HepG2 (cell line): ENCODE results near the gene GRIP1. TPM values are rescaled to one million over a fixed set of nuclear protein-coding genes. Genes with fewer than 3 reads are reported as not detected.

ENCODE experiments used
- ATAC-seq: fragments of 200-7000 bp; cut with Tn5 transposase; 3 replicates; pipeline ENCODE4 v1.9.1; 2020; ENCODE audit warnings: mild to moderate bottlenecking, moderate library complexity
- BruUV-seq: library from RNA; stranded (reverse); fragments of 400-500 nt; replicated peaks from 2 replicates; lab custom pipeline; 2021; lab: Mats Ljungman, UMichigan
- CTCF ChIA-PET: fragments of 300-600 bp; formaldehyde crosslinking; extraction: SDS; loops from one replicate; lab custom pipeline; 2021; ENCODE audit warnings: low total read pairs, inconsistent platforms, low intra/inter-chr PET ratio; lab: Yijun Ruan, JAX
- POLR2A ChIA-PET: fragments of 350-600 bp; sonication (Branson Sonifier 250); formaldehyde crosslinking; loops from one replicate; lab custom pipeline; 2020; ENCODE audit warnings: antibody characterized with exemption, inconsistent platforms; lab: Yijun Ruan, JAX
- DNase-seq: peaks from one replicate; pipeline ENCODE4 v3.0.0-alpha.2; 2015; ENCODE audit warnings: low spot score
- FAIRE-seq: peaks from 3 replicates; lab custom pipeline; 2011; peaks lifted over from hg19 to GRCh38; lab: Jason Lieb, UNC
- H2AFZ ChIP-seq: one replicate; pipeline ENCODE4 v1.6.1; 2011; ENCODE audit warnings: low read length, inconsistent platforms
- H3K27ac ChIP-seq: fragments of 300-600 bp; 3 replicates; pipeline ENCODE4 v1.8.0; 2011; ENCODE audit warnings: mixed run types, mild to moderate bottlenecking, mixed read lengths, low read length, inconsistent platforms; ENCODE audit not compliant: insufficient read depth; ENCODE audit errors: extremely low read length
- H3K27me3 ChIP-seq, 2 experiments: fragments of 200-600 bp in 1 of 2; 2 replicates in 1 of 2; 3 replicates in 1 of 2; pipeline versions ENCODE4 v1.6.0 to v1.8.0; 2011; ENCODE audit warnings: low read length in 2 of 2, mild to moderate bottlenecking in 2 of 2, moderate library complexity in 2 of 2, inconsistent platforms in 1 of 2; ENCODE audit not compliant: insufficient read depth in 2 of 2, control insufficient read depth in 1 of 2
- H3K36me3 ChIP-seq, 2 experiments: fragments of 200-600 bp in 1 of 2; replicated peaks in 1 of 2; 2 replicates in 1 of 2; 3 replicates in 1 of 2; pipeline versions ENCODE4 v1.5.1 to v1.8.0; 2011; ENCODE audit warnings: low read length in 2 of 2, inconsistent platforms in 1 of 2; ENCODE audit not compliant: insufficient read depth in 2 of 2, control insufficient read depth in 1 of 2
- H3K4me1 ChIP-seq: 2 replicates; pipeline ENCODE4 v1.5.1; 2012; ENCODE audit warnings: low read length, inconsistent platforms; ENCODE audit not compliant: insufficient read depth
- H3K4me2 ChIP-seq: 2 replicates; pipeline ENCODE4 v1.6.0; 2011; ENCODE audit warnings: low read depth, low read length, inconsistent platforms
- H3K4me3 ChIP-seq, 3 experiments: fragments of 200-600 bp in 1 of 3; sonication (generic), shearing (Covaris generic) in 1 of 3; replicated peaks in 1 of 3; 2 replicates each; pipeline ENCODE4 v1.5.1; 2011 to 2016; ENCODE audit warnings: low read length in 3 of 3, inconsistent platforms in 2 of 3, low read depth in 2 of 3, mild to moderate bottlenecking in 2 of 3, control low read depth in 1 of 3, mixed read lengths in 1 of 3; ENCODE audit not compliant: insufficient read depth in 1 of 3
- H3K79me2 ChIP-seq: one replicate; pipeline ENCODE4 v1.6.1; 2011; ENCODE audit warnings: low read length, inconsistent platforms; ENCODE audit not compliant: insufficient read depth
- H3K9ac ChIP-seq: 2 replicates; pipeline ENCODE4 v1.6.0; 2011; ENCODE audit warnings: mild to moderate bottlenecking, low read depth, low read length, inconsistent platforms; ENCODE audit not compliant: insufficient read depth
- H3K9me3 ChIP-seq: 2 replicates; pipeline ENCODE4 v1.5.1; 2012; ENCODE audit warnings: mild to moderate bottlenecking, low read length
- H4K20me1 ChIP-seq: 2 replicates; pipeline ENCODE4 v1.6.0; 2011; ENCODE audit warnings: inconsistent platforms, mild to moderate bottlenecking, low read length, moderate library complexity; ENCODE audit not compliant: insufficient read depth
- FLYWCH1 ChIP-seq: sonication (generic); formaldehyde crosslinking; IDR thresholded peaks from 2 replicates; pipeline ENCODE4 v1.8.1; 2023; ENCODE audit warnings: mild to moderate bottlenecking, missing genetic modification reagents
- IKZF4 ChIP-seq: sonication (generic); formaldehyde crosslinking; IDR thresholded peaks from 2 replicates; pipeline ENCODE4 v1.5.1; 2020; ENCODE audit warnings: borderline replicate concordance, mild to moderate bottlenecking, low read depth, missing genetic modification reagents; ENCODE audit errors: not compliant biosample characterization
- MZF1 ChIP-seq: sonication (generic); formaldehyde crosslinking; IDR thresholded peaks from 2 replicates; pipeline ENCODE4 v1.8.1; 2023; ENCODE audit warnings: mild to moderate bottlenecking, missing genetic modification reagents, borderline replicate concordance
- PLRG1 ChIP-seq: fragments of 450-650 bp; conservative IDR thresholded peaks from 2 replicates; pipeline ENCODE4 v1.6.1; 2016
- RAD51 ChIP-seq: fragments of 450-650 bp; IDR thresholded peaks from 2 replicates; pipeline ENCODE4 v1.6.1; 2016; ENCODE audit warnings: borderline replicate concordance
- RBFOX2 ChIP-seq: fragments of 200-400 bp; formaldehyde crosslinking; IDR thresholded peaks from 2 replicates; pipeline ENCODE4 v1.6.1; 2017; ENCODE audit warnings: low read depth, mild to moderate bottlenecking, low read length
- SOX13 ChIP-seq, 3 experiments: fragments of 450-650 bp in 1 of 3; sonication (generic) in 1 of 3; formaldehyde crosslinking in 1 of 3; IDR thresholded peaks in 2 of 3; conservative IDR thresholded peaks in 1 of 3; 2 replicates each; pipeline versions ENCODE4 v1.5.0 to v1.6.1; 2016 to 2020; ENCODE audit warnings: antibody characterized with exemption in 1 of 3, mild to moderate bottlenecking in 1 of 3, missing compliant biosample characterization in 1 of 3, missing genetic modification reagents in 1 of 3, moderate library complexity in 1 of 3
- TBP ChIP-seq: sonication (generic); formaldehyde crosslinking; IDR thresholded peaks from 2 replicates; pipeline ENCODE4 v1.5.0; 2020; ENCODE audit warnings: missing genetic modification reagents
- ZEB1 ChIP-seq: IDR thresholded peaks from 2 replicates; pipeline ENCODE4 v1.6.1; 2012; ENCODE audit warnings: mild to moderate bottlenecking, low read depth, inconsistent platforms; ENCODE audit not compliant: insufficient replicate concordance
- ZNF180 ChIP-seq: sonication (generic); formaldehyde crosslinking; IDR thresholded peaks from 2 replicates; pipeline ENCODE4 v1.4.0; 2020; ENCODE audit warnings: low read depth, missing genetic modification reagents, borderline replicate concordance
- ZNF567 ChIP-seq: sonication (generic); formaldehyde crosslinking; IDR thresholded peaks from 2 replicates; pipeline ENCODE4 v1.8.1; 2023; ENCODE audit warnings: mild to moderate bottlenecking, missing genetic modification reagents, borderline replicate concordance
- ZNF660 ChIP-seq: sonication (generic); formaldehyde crosslinking; IDR thresholded peaks from 2 replicates; pipeline ENCODE4 v1.5.1; 2020; ENCODE audit warnings: mild to moderate bottlenecking, low read depth, missing genetic modification reagents, borderline replicate concordance
- ZSCAN31 ChIP-seq: sonication (generic); formaldehyde crosslinking; IDR thresholded peaks from 2 replicates; pipeline ENCODE4 v1.5.0; 2020; ENCODE audit warnings: low read depth, mild to moderate bottlenecking, missing genetic modification reagents
- WGBS: methylation state at CpG from one replicate; pipeline ENCODE4 v1.1.6; 2017; ENCODE audit warnings: low lambda C conversion rate; 5-methylcytosine and 5-hydroxymethylcytosine counted together
- in situ Hi-C: cut with HindIII; loops from 2 replicates; pipeline ENCODE4 v1.10.0; 2017; ENCODE audit warnings: low pct_unique_long_range_greater_than_20kb; ENCODE audit not compliant: extremely low pct_ligation_motif_present
- intact Hi-C: fragments of 100-400 bp; cut with micrococcal nuclease; formaldehyde crosslinking; loops from one replicate; pipeline ENCODE4 v1.10.0; 2022; ENCODE audit not compliant: unreplicated experiment
- polyA plus RNA-seq, 8 experiments: library from polyadenylated mRNA; depleted of rRNA in 3 of 8; stranded (reverse) in 7 of 8; unstranded in 1 of 8; fragments of >200 nt; fragmentation: Illumina TruSeq in 4 of 8; extraction: Trizol in 4 of 8; gene quantifications; 2 replicates each; pipeline versions ENCODE4 v1.2.1 to v1.2.3, GENCODE V29; 2011 to 2016; ENCODE audit warnings: low read depth in 4 of 8, missing spikeins in 1 of 8, mixed read lengths in 1 of 8; ENCODE audit not compliant: insufficient read depth in 1 of 8
- total RNA-seq, 5 experiments: library from RNA; depleted of rRNA; stranded (reverse); fragments of >200 nt; fragmentation: Illumina TruSeq; extraction: Trizol; gene quantifications; 2 replicates each; pipeline ENCODE4 v1.2.3, GENCODE V29; 2016; ENCODE audit warnings: low read depth in 1 of 5
- TF ChIP-seq, protein P1 (sequence below): sonication (generic); formaldehyde crosslinking; IDR thresholded peaks from 2 replicates; pipeline ENCODE4 v1.4.0; 2020; ENCODE audit warnings: mild to moderate bottlenecking, missing genetic modification reagents
- TF ChIP-seq, protein P2 (sequence below): sonication (generic); formaldehyde crosslinking; IDR thresholded peaks from 2 replicates; pipeline ENCODE4 v1.4.0; 2020; ENCODE audit warnings: missing genetic modification reagents
- TF ChIP-seq, protein P3 (sequence below): sonication (generic); formaldehyde crosslinking; IDR thresholded peaks from 2 replicates; pipeline ENCODE4 v1.5.0; 2020; ENCODE audit warnings: mild to moderate bottlenecking, missing genetic modification reagents
- TF ChIP-seq, protein P4 (sequence below): sonication (generic); formaldehyde crosslinking; conservative IDR thresholded peaks from 2 replicates; pipeline ENCODE4 v1.8.0; 2022; ENCODE audit warnings: missing genetic modification reagents

GRIP1 gene
- total and polyA plus RNA-seq, 2 of the 13 experiments (the other 11 are each of a cell fraction or from before 2014, with no cell fraction given): not detected

DNA sequence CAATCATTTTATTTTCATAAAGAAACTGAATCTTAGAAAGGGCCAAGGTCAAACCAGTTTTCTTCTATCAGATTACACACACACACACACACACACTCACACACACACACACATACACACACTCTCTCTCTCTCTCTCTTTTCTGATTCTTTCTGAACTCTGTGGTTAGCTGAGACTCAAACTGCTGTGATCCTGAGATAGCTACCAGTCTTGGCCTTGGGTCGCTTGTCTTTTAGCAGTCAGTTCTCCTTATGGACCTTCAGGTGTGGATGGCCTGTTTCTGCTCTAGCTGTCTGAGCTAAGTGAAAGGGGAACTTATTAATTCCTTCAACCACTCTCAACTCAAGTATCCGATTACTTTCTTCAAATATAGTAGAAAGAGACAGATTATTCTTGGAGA is 145.1 kb downstream of the GRIP1 start:
- Histone ChIP-seq H3K4me1 (no peaks in the 10 kb centered on the region), H3K4me2 (no peak overlapping the region), H3K27me3 (no peaks in the 10 kb centered on the region; a peak in 1 of 5 replicates), H3K4me3 (no peak overlapping the region), H2AFZ (no peak overlapping the region), H4K20me1 (no peaks in the 10 kb centered on the region), H3K9ac (no peak overlapping the region), H3K36me3 (no peaks in the 10 kb centered on the region), H3K79me2 (no peaks in the 10 kb centered on the region), H3K9me3 (no peaks in the 10 kb centered on the region), H3K27ac (no peak overlapping the region)
- no TSS peak for BruUV-seq
- in situ Hi-C loops: no loop called here
- intact Hi-C loops: no loop called here
- 2% methylated on average over 2 of the region's 2 CpGs for WGBS
- no peak for FAIRE-seq
- POLR2A ChIA-PET: no interaction called here
- no peak for DNase-seq
- CTCF ChIA-PET: no interaction called here
- ATAC-seq: no peak
- TF ChIP-seq ZEB1 (no peak), PLRG1 (no peak), ZNF660 (CRISPR knock-in tag) (no peak), ZNF567 (CRISPR knock-in tag) (no peak), ZNF180 (CRISPR knock-in tag) (no peak), SOX13 (IDR thresholded peaks at IDR 0.05) (no peak), SOX13 (CRISPR knock-in tag; conservative IDR thresholded peaks at IDR 0.05 in 1 of 2, IDR thresholded peaks at IDR 0.05 in 1 of 2) (no peak), FLYWCH1 (no peak), MZF1 (CRISPR knock-in tag) (no peak), IKZF4 (CRISPR knock-in tag) (no peak), ZSCAN31 (CRISPR knock-in tag) (no peak), RAD51 (no peak), TBP (CRISPR knock-in tag) (no peak), RBFOX2 (no peak)
- TF ChIP-seq, protein P1, sequence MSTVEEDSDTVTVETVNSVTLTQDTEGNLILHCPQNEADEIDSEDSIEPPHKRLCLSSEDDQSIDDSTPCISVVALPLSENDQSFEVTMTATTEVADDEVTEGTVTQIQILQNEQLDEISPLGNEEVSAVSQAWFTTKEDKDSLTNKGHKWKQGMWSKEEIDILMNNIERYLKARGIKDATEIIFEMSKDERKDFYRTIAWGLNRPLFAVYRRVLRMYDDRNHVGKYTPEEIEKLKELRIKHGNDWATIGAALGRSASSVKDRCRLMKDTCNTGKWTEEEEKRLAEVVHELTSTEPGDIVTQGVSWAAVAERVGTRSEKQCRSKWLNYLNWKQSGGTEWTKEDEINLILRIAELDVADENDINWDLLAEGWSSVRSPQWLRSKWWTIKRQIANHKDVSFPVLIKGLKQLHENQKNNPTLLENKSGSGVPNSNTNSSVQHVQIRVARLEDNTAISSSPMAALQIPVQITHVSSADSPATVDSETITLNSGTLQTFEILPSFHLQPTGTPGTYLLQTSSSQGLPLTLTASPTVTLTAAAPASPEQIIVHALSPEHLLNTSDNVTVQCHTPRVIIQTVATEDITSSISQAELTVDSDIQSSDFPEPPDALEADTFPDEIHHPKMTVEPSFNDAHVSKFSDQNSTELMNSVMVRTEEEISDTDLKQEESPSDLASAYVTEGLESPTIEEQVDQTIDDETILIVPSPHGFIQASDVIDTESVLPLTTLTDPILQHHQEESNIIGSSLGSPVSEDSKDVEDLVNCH (CRISPR knock-in tag): no peak
- TF ChIP-seq, protein P2, sequence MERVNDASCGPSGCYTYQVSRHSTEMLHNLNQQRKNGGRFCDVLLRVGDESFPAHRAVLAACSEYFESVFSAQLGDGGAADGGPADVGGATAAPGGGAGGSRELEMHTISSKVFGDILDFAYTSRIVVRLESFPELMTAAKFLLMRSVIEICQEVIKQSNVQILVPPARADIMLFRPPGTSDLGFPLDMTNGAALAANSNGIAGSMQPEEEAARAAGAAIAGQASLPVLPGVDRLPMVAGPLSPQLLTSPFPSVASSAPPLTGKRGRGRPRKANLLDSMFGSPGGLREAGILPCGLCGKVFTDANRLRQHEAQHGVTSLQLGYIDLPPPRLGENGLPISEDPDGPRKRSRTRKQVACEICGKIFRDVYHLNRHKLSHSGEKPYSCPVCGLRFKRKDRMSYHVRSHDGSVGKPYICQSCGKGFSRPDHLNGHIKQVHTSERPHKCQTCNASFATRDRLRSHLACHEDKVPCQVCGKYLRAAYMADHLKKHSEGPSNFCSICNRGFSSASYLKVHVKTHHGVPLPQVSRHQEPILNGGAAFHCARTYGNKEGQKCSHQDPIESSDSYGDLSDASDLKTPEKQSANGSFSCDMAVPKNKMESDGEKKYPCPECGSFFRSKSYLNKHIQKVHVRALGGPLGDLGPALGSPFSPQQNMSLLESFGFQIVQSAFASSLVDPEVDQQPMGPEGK (CRISPR knock-in tag): no peak
- TF ChIP-seq, protein P3, sequence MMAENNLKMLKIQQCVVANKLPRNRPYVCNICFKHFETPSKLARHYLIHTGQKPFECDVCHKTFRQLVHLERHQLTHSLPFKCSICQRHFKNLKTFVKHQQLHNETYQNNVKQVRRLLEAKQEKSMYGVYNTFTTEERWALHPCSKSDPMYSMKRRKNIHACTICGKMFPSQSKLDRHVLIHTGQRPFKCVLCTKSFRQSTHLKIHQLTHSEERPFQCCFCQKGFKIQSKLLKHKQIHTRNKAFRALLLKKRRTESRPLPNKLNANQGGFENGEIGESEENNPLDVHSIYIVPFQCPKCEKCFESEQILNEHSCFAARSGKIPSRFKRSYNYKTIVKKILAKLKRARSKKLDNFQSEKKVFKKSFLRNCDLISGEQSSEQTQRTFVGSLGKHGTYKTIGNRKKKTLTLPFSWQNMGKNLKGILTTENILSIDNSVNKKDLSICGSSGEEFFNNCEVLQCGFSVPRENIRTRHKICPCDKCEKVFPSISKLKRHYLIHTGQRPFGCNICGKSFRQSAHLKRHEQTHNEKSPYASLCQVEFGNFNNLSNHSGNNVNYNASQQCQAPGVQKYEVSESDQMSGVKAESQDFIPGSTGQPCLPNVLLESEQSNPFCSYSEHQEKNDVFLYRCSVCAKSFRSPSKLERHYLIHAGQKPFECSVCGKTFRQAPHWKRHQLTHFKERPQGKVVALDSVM (CRISPR knock-in tag): no peak
- TF ChIP-seq, protein P4, sequence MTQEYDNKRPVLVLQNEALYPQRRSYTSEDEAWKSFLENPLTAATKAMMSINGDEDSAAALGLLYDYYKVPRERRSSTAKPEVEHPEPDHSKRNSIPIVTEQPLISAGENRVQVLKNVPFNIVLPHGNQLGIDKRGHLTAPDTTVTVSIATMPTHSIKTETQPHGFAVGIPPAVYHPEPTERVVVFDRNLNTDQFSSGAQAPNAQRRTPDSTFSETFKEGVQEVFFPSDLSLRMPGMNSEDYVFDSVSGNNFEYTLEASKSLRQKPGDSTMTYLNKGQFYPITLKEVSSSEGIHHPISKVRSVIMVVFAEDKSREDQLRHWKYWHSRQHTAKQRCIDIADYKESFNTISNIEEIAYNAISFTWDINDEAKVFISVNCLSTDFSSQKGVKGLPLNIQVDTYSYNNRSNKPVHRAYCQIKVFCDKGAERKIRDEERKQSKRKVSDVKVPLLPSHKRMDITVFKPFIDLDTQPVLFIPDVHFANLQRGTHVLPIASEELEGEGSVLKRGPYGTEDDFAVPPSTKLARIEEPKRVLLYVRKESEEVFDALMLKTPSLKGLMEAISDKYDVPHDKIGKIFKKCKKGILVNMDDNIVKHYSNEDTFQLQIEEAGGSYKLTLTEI: no peak
